Caco-2 (cell line): ENCODE results near the gene LLCFC1. TPM values are rescaled to one million over a fixed set of nuclear protein-coding genes. Genes with fewer than 3 reads are reported as not detected.

Experiments
- BruUV-seq: library from RNA; stranded (reverse); fragments of 400-500 nt; replicated peaks from 2 replicates; lab custom pipeline; 2021; lab: Mats Ljungman, UMichigan
- CTCF ChIA-PET: fragments of 300-600 bp; sonication (Branson Sonifier 250); formaldehyde crosslinking; loops from one replicate; lab custom pipeline; 2022; ENCODE audit warnings: antibody characterized with exemption; lab: Charles Lee
- POLR2A ChIA-PET: fragments of 300-600 bp; sonication (Branson Sonifier 250); formaldehyde crosslinking; loops from one replicate; lab custom pipeline; 2022; ENCODE audit warnings: antibody characterized with exemption; lab: Charles Lee
- DNase-seq, 2 experiments: peaks; one replicate each; pipeline versions ENCODE4 v3.0.0 to v3.0.0-alpha.2; 2020 to 2022
- H3K27me3 ChIP-seq: replicated peaks from 2 replicates; pipeline ENCODE4 v1.6.0; 2011; ENCODE audit warnings: low read length; ENCODE audit not compliant: control insufficient read depth, insufficient read depth
- H3K36me3 ChIP-seq: 2 replicates; pipeline ENCODE4 v1.5.1; 2011; ENCODE audit warnings: low read length; ENCODE audit not compliant: control insufficient read depth, insufficient read depth
- H3K4me1 ChIP-seq: fragments of 250-450 bp; sonication (Bioruptor Pico); 2 replicates; pipeline ENCODE4 v1.5.1; 2020; ENCODE audit warnings: mild to moderate bottlenecking
- H3K4me3 ChIP-seq: 2 replicates; pipeline ENCODE4 v1.5.1; 2011; ENCODE audit warnings: low read depth, mild to moderate bottlenecking, control low read depth, low read length
- H3K9me3 ChIP-seq: fragments of 250-450 bp; sonication (Bioruptor Pico); 2 replicates; pipeline ENCODE4 v1.5.1; 2020; ENCODE audit warnings: mild to moderate bottlenecking, moderate library complexity
- H3K27ac Mint-ChIP-seq: one replicate; pipeline ENCODE4 v1.8.0; 2022; ENCODE audit warnings: mixed read lengths; ENCODE audit not compliant: unreplicated experiment
- H3K27me3 Mint-ChIP-seq: one replicate; pipeline ENCODE4 v1.8.0; 2022; ENCODE audit warnings: mixed read lengths; ENCODE audit not compliant: insufficient read depth, unreplicated experiment
- H3K36me3 Mint-ChIP-seq: one replicate; pipeline ENCODE4 v1.8.0; 2022; ENCODE audit warnings: mild to moderate bottlenecking, mixed read lengths; ENCODE audit not compliant: insufficient read depth, unreplicated experiment
- H3K4me1 Mint-ChIP-seq: one replicate; pipeline ENCODE4 v1.8.0; 2022; ENCODE audit warnings: low read depth, mixed read lengths; ENCODE audit not compliant: unreplicated experiment
- H3K4me3 Mint-ChIP-seq: one replicate; pipeline ENCODE4 v1.8.0; 2022; ENCODE audit warnings: mild to moderate bottlenecking, moderate library complexity, mixed read lengths; ENCODE audit not compliant: unreplicated experiment
- H3K9me3 Mint-ChIP-seq: one replicate; pipeline ENCODE4 v1.8.0; 2022; ENCODE audit warnings: mixed read lengths; ENCODE audit not compliant: unreplicated experiment
- intact Hi-C: fragments of 100-400 bp; cut with micrococcal nuclease; formaldehyde crosslinking; loops from one replicate; pipeline ENCODE4 v1.10.0; 2022; ENCODE audit not compliant: unreplicated experiment
- total RNA-seq: library from RNA; stranded (reverse); gene quantifications from 2 replicates; pipeline ENCODE4 v1.2.3, GENCODE V29; 2022
- TF ChIP-seq, protein P1 (sequence below), 2 experiments: fragments of 200-600 bp in 1 of 2; IDR thresholded peaks; 1 replicate in 1 of 2; 2 replicates in 1 of 2; pipeline versions ENCODE4 v1.5.1 to v1.8.0; 2011 to 2022; ENCODE audit warnings: antibody characterized with exemption in 1 of 2, control low read depth in 1 of 2, inconsistent platforms in 1 of 2, low read depth in 1 of 2, low read length in 1 of 2, mild to moderate bottlenecking in 1 of 2, moderate library complexity in 1 of 2; ENCODE audit not compliant: insufficient read depth in 1 of 2, severe bottlenecking in 1 of 2, unreplicated experiment in 1 of 2

Gene LLCFC1
- total RNA-seq, 1 experiment from 2014 or later, result not detected

- no peaks in the 10 kb centered on the region for H3K4me1 Mint-ChIP-seq
- H3K9me3 Mint-ChIP-seq, result peaks cover 30% of the 10 kb centered on the region
- no peak overlapping the region for H3K4me3 Mint-ChIP-seq
- H3K27me3 Mint-ChIP-seq, result peaks cover 11% of the 10 kb centered on the region
- BruUV-seq, result no TSS peak
- H3K27ac Mint-ChIP-seq, result no peak overlapping the region
- Histone ChIP-seq H3K4me1 (no peaks in the 10 kb centered on the region), H3K4me3 (no peak overlapping the region), H3K27me3 (no peaks in the 10 kb centered on the region), H3K36me3 (no peaks in the 10 kb centered on the region), H3K9me3 (no peaks in the 10 kb centered on the region)
- H3K36me3 Mint-ChIP-seq, result no peaks in the 10 kb centered on the region
- TF ChIP-seq, protein P1, sequence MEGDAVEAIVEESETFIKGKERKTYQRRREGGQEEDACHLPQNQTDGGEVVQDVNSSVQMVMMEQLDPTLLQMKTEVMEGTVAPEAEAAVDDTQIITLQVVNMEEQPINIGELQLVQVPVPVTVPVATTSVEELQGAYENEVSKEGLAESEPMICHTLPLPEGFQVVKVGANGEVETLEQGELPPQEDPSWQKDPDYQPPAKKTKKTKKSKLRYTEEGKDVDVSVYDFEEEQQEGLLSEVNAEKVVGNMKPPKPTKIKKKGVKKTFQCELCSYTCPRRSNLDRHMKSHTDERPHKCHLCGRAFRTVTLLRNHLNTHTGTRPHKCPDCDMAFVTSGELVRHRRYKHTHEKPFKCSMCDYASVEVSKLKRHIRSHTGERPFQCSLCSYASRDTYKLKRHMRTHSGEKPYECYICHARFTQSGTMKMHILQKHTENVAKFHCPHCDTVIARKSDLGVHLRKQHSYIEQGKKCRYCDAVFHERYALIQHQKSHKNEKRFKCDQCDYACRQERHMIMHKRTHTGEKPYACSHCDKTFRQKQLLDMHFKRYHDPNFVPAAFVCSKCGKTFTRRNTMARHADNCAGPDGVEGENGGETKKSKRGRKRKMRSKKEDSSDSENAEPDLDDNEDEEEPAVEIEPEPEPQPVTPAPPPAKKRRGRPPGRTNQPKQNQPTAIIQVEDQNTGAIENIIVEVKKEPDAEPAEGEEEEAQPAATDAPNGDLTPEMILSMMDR (IDR thresholded peaks at IDR 0.05; ENCODE audit: insufficient read depth in 1 of 2, low read depth in 1 of 2, low read length in 1 of 2, severe bottlenecking in 1 of 2, unreplicated experiment in 1 of 2), result no peak
- no peak for DNase-seq
- POLR2A ChIA-PET, result no interaction called here
- intact Hi-C loops, result no loop called here
- CTCF ChIA-PET, result no interaction called here
Observed at GRCh38 chr7:142984297-142984696, 45.0 kb downstream of the LLCFC1 start.

Other genes starting within 250 kb of the LLCFC1 start
- gene PRSS1, start 190.0 kb upstream of the LLCFC1 start, total RNA-seq, result 18.1 TPM in 2 replicates
- 8.8 and 9.3 TPM in 2 replicates for gene PRSS2, start 168.5 kb upstream of the LLCFC1 start, total RNA-seq
- 2.7 and 3.9 TPM in 2 replicates for gene EPHB6, start 84.4 kb upstream of the LLCFC1 start, total RNA-seq
- 2.3 and 4.0 TPM in 2 replicates for gene TRPV6, start 53.7 kb upstream of the LLCFC1 start, total RNA-seq
- gene TRPV5, start 5.7 kb upstream of the LLCFC1 start, total RNA-seq, result not detected in 2 replicates
- 0.35 TPM in 1 of 2 replicates, not detected in the other for gene KEL, start 22.9 kb downstream of the LLCFC1 start, total RNA-seq
- not detected in 2 replicates for gene OR9A2, start 87.6 kb downstream of the LLCFC1 start, total RNA-seq
- not detected in 2 replicates for gene OR6V1, start 112.9 kb downstream of the LLCFC1 start, total RNA-seq
- not detected in 2 replicates for gene PIP, start 192.6 kb downstream of the LLCFC1 start, total RNA-seq
- gene TAS2R39, start 243.9 kb downstream of the LLCFC1 start, total RNA-seq, result not detected in 2 replicates